Gastroesophageal sphincter (tissue), 3 donors: Measurements from ENCODE around the gene CDYL2.

Experiments used
- CTCF ChIP-seq, 4 experiments: fragments of 200-600 bp in 2 of 4; fragments of 450-650 bp in 2 of 4; sonication (generic) in 1 of 4; IDR thresholded peaks; one replicate each; pipeline ENCODE4 v1.5.1; 2017 to 2019; ENCODE audit warnings: antibody characterized with exemption in 4 of 4, mild to moderate bottlenecking in 2 of 4, moderate library complexity in 2 of 4
- POLR2AphosphoS5 ChIP-seq: sonication (generic); formaldehyde crosslinking; IDR thresholded peaks from one replicate; pipeline ENCODE4 v1.6.1; 2017; ENCODE audit warnings: antibody characterized with exemption

DNA sequence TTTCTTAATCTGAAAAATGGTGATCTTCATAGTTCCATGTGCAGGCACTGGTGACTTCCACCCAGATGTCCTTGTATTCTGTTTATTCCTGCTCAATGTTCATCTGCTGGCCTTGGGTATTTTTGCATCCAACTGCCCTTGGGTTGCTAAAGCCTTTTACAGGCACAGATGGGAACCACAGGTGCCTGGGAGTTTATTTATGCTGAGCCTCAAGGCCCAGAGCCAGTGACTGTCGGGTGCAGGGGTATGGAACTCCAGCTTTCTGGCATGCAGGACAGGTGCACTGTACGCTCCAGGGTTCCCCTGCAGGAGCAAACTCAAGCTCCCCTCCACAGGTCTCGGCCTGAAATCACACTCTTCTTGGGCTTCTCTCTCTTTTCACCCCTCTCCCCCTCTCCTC is 241.3 kb downstream of the CDYL2 start:
- TF ChIP-seq POLR2AphosphoS5 (no peak), CTCF (IDR thresholded peaks at IDR 0.05) (no peak)
